ENCODE measurements around the gene NACA2.
"Not testable (repeated sequence)": the region's sequence is repeated elsewhere in the genome, so short reads cannot be mapped to it uniquely, and the experiment has no call there.

Gene NACA2

DNA sequence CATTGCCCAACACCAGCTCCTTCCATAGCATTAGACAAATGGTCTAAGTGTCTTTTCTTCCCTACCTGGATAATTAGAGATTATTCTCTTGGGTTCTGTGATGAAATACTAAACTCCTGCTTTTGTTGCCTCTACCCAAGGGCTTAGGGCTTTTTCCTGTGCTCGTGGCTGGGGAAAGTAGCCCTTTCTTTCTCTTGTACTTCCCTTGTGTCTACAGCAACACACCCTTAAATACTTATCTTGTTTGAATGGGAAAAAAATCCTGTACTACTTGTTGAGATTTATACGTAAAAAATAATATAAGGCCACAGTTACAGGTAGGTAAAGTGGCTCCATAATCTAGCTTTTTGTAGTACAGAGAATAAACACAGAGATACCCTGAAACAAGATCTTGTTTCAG is 7.0 kb upstream of the NACA2 start:
- DNase-seq, result no peak

DNA sequence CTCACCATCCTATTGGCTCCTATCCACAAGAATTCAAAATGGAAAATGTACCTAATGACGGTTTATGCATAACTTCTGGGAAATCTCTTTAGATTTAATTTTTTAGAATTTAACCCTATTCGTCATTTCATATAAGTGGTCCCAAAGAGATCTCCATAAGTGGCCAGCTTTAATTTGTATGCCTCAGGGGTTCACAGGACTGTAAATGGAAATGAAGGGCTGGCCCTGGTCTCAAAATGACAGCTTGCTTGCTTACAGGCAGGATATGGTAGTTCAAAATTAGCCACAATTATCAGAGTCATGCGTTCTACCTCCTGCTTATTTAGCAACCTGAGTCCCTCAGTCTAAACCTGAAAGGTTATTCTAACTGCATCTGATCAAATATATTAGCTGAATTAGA is 6.6 kb upstream of the NACA2 start:
- no peak for DNase-seq

DNA sequence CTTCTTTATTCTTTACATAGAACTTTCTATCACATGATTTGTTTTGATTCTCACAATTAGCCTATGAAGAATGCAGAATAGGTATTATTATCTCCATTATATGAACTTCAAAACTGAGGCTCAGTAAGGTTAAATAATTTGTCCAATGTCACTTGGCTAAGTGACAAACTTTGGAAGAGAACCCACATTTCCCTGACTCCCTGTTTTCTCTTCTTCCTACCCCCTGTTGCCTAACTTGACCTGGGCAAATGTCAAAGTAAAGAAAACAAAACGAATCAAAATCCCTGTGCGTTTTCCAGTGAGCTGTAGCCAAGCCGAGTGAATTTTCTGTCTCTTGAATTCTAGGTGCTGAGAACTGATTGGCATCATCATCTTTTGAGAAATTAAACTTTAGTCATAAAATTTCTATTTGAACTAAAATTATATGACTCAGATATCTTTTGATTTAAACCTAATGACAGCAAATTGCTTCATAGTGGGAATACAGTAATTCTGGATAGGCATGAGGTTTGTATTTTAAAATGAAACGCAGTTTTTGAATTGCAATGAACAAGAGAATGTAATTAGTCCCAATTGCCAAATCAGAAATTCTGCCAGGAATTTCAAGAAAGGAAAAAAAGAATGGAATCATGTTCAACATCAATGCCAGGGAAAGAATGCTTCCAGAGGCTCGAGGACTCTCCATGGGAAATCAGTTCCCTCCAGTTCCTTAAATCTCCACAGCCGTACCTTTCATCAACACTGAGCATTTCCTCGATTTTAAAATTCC is 4.6 kb upstream of the NACA2 start:
- no peak for DNase-seq

DNA sequence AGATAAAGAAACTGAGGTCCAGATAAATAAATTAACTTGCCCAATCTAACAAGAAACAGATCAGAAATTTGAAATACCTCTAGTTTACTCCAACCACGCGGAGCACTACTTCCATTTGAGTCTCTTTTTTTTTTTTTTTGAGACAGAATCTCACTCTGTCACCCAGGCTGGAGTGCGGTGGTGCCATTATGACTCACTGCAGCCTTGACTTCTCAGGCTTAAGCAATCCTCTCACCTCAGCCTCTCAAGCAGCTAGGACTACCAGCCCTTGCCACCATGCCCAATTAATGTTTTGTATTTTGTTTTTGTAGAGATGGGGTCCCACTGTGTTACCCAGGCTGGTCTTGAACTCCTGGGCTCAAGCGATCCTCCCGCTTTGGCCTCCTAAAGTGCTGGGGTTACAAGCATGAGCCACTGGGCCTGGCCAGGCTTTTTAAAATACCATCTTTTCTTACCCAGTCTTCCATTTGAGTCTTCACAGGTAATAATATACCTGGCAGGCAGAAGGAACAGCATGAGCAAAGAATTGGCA is 3.3 kb upstream of the NACA2 start:
- peak in 1 of 5 experiments; percentile 46 for DNase-seq

DNA sequence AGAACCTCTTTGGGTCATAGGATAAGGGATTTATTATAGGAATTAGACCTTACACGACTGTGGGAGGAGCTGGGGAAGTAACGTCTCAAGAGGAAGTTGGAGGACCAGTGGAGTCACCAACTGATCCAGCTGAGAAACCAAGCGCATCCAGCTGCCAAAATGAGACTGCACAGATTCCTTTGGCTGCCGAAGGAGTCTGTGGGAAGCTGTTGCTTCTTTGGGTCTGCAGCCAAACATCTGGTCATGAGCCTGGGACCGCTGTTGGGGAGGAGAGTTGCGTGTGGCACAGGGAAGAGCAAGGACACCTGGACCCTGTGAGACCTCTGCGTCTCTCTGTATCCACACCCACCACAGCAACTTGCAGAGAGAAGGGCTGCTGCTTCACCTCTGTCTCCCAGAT is 2.4 kb upstream of the NACA2 start:
- no peak for DNase-seq

- no peak for DNase-seq
Measured at GRCh38 chr17:61591930-61592329, 911 bp upstream of the NACA2 start.

GRCh38 chr17:61589990-61590389 is 1.0 kb downstream of the NACA2 start:
- DNase-seq, result no peak

- no peak for DNase-seq
Measured at GRCh38 chr17:61587807-61588660, 3.0 kb downstream of the NACA2 start.

DNA sequence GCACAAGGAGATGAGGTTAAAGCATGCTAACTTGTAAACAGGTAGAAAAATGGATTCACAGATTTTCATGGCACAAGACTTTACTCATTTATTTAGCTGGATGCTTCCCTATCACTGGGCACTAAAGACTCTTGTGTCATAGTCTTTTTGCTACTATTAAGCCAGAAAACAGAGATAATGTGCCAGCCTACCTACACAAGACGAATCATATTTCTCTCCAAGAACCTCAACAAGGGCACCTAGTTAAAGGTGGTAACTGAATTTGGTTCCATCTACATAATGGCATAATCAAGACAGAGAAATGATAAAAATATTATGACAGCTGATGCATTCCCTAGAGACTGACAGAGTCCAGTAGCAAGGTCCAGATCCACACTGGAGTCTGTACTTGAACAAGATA is 3.8 kb downstream of the NACA2 start:
- DNase-seq, result no peak

DNA sequence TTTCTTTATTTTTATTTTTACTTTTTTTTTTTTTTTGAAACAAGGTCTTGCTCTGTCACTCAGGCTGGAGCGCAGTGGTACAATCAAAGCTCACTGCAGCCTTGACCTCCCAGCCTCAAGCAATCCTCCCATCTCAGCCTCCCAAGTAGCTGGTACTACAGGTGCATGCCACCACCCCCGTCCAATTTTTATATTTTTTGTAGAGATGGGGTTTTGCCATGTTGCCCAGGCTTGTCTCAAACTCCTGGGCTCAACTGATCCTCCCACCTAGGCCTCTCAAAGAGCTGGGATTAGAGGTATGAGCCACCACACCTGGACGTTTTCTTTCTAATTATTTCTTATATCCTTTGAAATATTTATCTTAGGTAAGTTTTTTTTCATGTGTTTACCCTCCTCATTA is 4.4 kb downstream of the NACA2 start:
- not testable (repeated sequence) for DNase-seq

DNA sequence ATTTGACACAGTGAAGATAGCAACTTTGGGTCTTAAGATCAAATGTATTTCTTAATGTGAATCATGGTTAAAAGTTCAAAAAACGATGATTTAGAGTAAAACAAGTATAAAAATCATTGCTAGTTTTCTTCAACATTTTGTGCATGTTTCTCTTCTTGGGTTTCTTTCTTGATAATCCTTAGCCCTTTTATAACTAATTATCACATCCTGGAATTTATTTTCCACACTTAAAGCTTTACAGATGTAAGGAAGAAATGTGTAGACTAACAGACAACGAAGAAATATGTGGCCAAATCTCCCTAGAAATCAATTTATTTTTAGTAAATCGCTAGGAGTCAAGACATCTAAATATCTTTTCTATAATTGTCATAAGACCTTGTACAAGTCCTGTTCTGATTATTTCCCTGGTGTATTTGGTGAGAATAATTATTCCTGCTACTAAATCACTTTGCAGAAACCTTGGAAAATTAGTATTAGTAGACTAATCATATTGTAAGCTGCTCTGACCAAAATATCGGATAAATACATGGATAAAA is 4.9 kb downstream of the NACA2 start:
- no peak for DNase-seq

DNA sequence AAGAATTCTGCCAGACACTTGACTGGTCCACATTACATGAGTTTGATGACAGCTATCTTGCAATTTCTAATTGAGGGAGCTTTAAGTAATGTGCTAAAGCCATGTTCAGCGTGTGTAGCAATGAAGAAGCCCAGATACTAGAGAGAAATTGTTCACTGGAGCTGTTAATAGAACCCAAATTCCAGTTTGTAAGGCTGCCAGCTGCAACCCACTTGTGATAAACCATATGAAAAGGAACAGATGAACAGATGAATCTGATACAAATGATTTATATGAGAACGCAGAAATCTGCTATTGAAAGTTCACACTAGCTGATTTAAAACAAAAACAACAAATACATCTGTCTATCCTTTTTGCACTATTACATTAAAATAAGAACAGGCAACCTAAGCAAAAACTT is 6.2 kb downstream of the NACA2 start:
- DNase-seq, result no peak

DNA sequence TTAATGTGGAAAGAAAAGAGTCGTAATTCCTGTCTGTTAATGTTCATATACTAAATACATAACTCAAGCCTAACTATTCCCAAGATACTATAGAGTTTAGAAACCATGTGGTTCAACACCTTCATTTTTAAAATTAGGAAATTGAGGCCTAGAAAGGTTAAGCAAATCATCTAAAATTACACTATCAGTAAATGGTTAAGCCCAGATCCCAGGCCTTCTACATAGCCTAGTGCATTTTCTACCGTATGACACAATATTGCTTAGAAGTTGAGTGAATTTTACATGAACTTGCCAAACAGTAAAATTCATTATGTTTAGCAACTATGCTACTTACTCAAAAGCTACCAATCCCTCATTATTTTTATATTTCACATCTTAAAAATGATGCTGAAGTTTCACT is 6.8 kb downstream of the NACA2 start:
- DNase-seq, result no peak

- DNase-seq, result no peak
Measured at GRCh38 chr17:61583660-61584264, 7.3 kb downstream of the NACA2 start.

GRCh38 chr17:61583242-61583641 is 7.8 kb downstream of the NACA2 start:
- peak in 1 of 5 experiments; percentile 67 for DNase-seq

GRCh38 chr17:61582593-61582992 is 8.4 kb downstream of the NACA2 start:
- DNase-seq, result no peak

- DNase-seq, result no peak
Measured at GRCh38 chr17:61581611-61582349, 9.2 kb downstream of the NACA2 start.

GRCh38 chr17:61580502-61580901 is 10.5 kb downstream of the NACA2 start:
- no peak for DNase-seq

DNA sequence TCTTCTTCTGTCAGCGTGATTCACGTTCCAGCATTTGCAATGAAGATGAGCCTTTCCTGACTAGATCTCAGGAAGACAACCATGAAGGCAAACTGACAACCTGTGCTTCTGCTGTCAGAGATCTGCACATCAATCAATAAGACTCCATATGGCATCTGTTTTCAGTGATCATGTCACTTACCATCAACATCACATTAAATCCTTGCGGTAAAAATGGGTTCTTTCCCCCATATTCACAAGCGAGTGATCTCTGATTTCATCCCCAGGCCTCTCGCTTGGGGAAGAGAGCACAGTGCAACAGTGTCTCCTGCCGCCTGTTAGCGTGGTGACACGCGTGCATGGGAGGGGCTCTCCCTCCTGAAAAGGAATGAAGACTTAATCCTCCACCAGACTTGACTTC is 11.1 kb downstream of the NACA2 start:
- DNase-seq, result no peak

- DNase-seq, result no peak
Measured at GRCh38 chr17:61579347-61579746, 11.7 kb downstream of the NACA2 start.

- DNase-seq, result no peak
Measured at GRCh38 chr17:61578645-61579044, 12.4 kb downstream of the NACA2 start.

- DNase-seq, result no peak
Measured at GRCh38 chr17:61575983-61576382, 15.0 kb downstream of the NACA2 start.

Data from T-helper 2 cell (primary cell).